H9 (cell line): Measurements from ENCODE around the gene SETBP1. TPM values are rescaled to one million over a fixed set of nuclear protein-coding genes. Genes with fewer than 3 reads are reported as not detected.

Experiments used
- DNase-seq: peaks from one replicate; pipeline ENCODE4 v3.0.0-alpha.2; 2017
- H2AFZ ChIP-seq: one replicate; pipeline ENCODE4 v1.6.1; 2013; ENCODE audit warnings: mild to moderate bottlenecking, low read length, control low read depth, moderate library complexity
- H2AK5ac ChIP-seq: 2 replicates; pipeline ENCODE4 v1.6.1; 2013; ENCODE audit warnings: low read length, control low read depth, mixed read lengths; ENCODE audit not compliant: insufficient read length
- H2BK120ac ChIP-seq: one replicate; pipeline ENCODE4 v1.6.1; 2013; ENCODE audit warnings: low read depth, mild to moderate bottlenecking, low read length, control low read depth, inconsistent platforms; ENCODE audit not compliant: poor library complexity, severe bottlenecking
- H2BK12ac ChIP-seq: 2 replicates; pipeline ENCODE4 v1.6.1; 2013; ENCODE audit warnings: low read length, control low read depth, mixed read lengths, low read depth; ENCODE audit not compliant: insufficient read length
- H2BK15ac ChIP-seq: 2 replicates; pipeline ENCODE4 v1.6.1; 2013; ENCODE audit warnings: low read depth, low read length, control low read depth
- H2BK20ac ChIP-seq: one replicate; pipeline ENCODE4 v1.6.1; 2013; ENCODE audit warnings: low read depth, mild to moderate bottlenecking, low read length, control low read depth, inconsistent platforms; ENCODE audit not compliant: poor library complexity, severe bottlenecking
- H2BK5ac ChIP-seq: 2 replicates; pipeline ENCODE4 v1.6.1; 2013; ENCODE audit warnings: low read length, control low read depth, mixed read lengths; ENCODE audit not compliant: insufficient read length
- H3K14ac ChIP-seq: 2 replicates; pipeline ENCODE4 v1.6.1; 2013; ENCODE audit warnings: low read length, control low read depth; ENCODE audit not compliant: insufficient read depth
- H3K18ac ChIP-seq: 2 replicates; pipeline ENCODE4 v1.6.1; 2013; ENCODE audit warnings: low read depth, mild to moderate bottlenecking, mixed read lengths, low read length, control low read depth; ENCODE audit not compliant: insufficient read length
- H3K23ac ChIP-seq: 2 replicates; pipeline ENCODE4 v1.6.1; 2013; ENCODE audit warnings: low read length, control low read depth, mixed read lengths, low read depth; ENCODE audit not compliant: insufficient read length
- H3K23me2 ChIP-seq: 2 replicates; pipeline ENCODE4 v1.6.1; 2013; ENCODE audit warnings: low read depth, mild to moderate bottlenecking, mixed read lengths, low read length, control low read depth; ENCODE audit not compliant: insufficient read length, poor library complexity, severe bottlenecking
- H3K27ac ChIP-seq: 2 replicates; pipeline ENCODE4 v1.5.1; 2013; ENCODE audit warnings: low read length, control low read depth, mixed read lengths, low read depth; ENCODE audit not compliant: insufficient read length
- H3K27me3 ChIP-seq: 2 replicates; pipeline ENCODE4 v1.6.1; 2013; ENCODE audit warnings: low read length, control low read depth, inconsistent platforms; ENCODE audit not compliant: insufficient read depth
- H3K4ac ChIP-seq: 2 replicates; pipeline ENCODE4 v1.6.1; 2013; ENCODE audit warnings: low read depth, mild to moderate bottlenecking, control low read depth, inconsistent platforms, low read length, moderate library complexity
- H3K4me1 ChIP-seq: 2 replicates; pipeline ENCODE4 v1.6.1; 2013; ENCODE audit warnings: low read length, control low read depth, inconsistent platforms; ENCODE audit not compliant: insufficient read depth
- H3K4me2 ChIP-seq: 2 replicates; pipeline ENCODE4 v1.6.1; 2013; ENCODE audit warnings: low read length, control low read depth, mixed read lengths; ENCODE audit not compliant: insufficient read length, insufficient read depth
- H3K56ac ChIP-seq: 2 replicates; pipeline ENCODE4 v1.6.1; 2013; ENCODE audit warnings: low read depth, mild to moderate bottlenecking, mixed read lengths, low read length, control low read depth; ENCODE audit not compliant: insufficient read length
- H3K79me1 ChIP-seq: 2 replicates; pipeline ENCODE4 v1.6.1; 2013; ENCODE audit warnings: low read depth, mild to moderate bottlenecking, moderate library complexity, low read length, control low read depth, inconsistent platforms; ENCODE audit not compliant: insufficient read depth, poor library complexity, severe bottlenecking
- H3K79me2 ChIP-seq: 2 replicates; pipeline ENCODE4 v1.6.1; 2013; ENCODE audit warnings: low read length, control low read depth, inconsistent platforms; ENCODE audit not compliant: insufficient read depth
- H3K9ac ChIP-seq: 2 replicates; pipeline ENCODE4 v1.6.1; 2013; ENCODE audit warnings: low read length, control low read depth, mixed read lengths; ENCODE audit not compliant: insufficient read length; ENCODE audit errors: extremely low read depth
- H3K9me3 ChIP-seq: one replicate; pipeline ENCODE4 v1.6.1; 2013; ENCODE audit warnings: low read depth, low read length, inconsistent platforms; ENCODE audit not compliant: control insufficient read depth
- H3T11ph ChIP-seq: one replicate; pipeline ENCODE4 v1.6.1; 2013; ENCODE audit warnings: mild to moderate bottlenecking, low read length, control low read depth, inconsistent platforms
- H4K20me1 ChIP-seq: one replicate; pipeline ENCODE4 v1.6.1; 2013; ENCODE audit not compliant: control insufficient read depth, insufficient read length, insufficient read depth
- H4K5ac ChIP-seq: 2 replicates; pipeline ENCODE4 v1.6.1; 2013; ENCODE audit warnings: low read depth, mild to moderate bottlenecking, mixed read lengths, low read length, control low read depth; ENCODE audit not compliant: insufficient read length
- H4K8ac ChIP-seq: replicated peaks from 2 replicates; pipeline ENCODE4 v1.6.1; 2013; ENCODE audit warnings: low read length, control low read depth, mixed read lengths, low read depth; ENCODE audit not compliant: insufficient read length
- H4K91ac ChIP-seq: 2 replicates; pipeline ENCODE4 v1.6.1; 2013; ENCODE audit warnings: low read depth, mild to moderate bottlenecking, moderate library complexity, mixed read lengths, low read length, control low read depth; ENCODE audit not compliant: insufficient read length
- H3K27ac Mint-ChIP-seq, 3 experiments: 2 replicates in 2 of 3; 3 replicates in 1 of 3; pipeline ENCODE4 v1.8.0; 2020 to 2021; ENCODE audit warnings: mixed read lengths in 3 of 3, mild to moderate bottlenecking in 1 of 3, moderate library complexity in 1 of 3
- H3K27me3 Mint-ChIP-seq: 2 replicates; pipeline ENCODE4 v1.8.0; 2021; ENCODE audit warnings: low read depth, mild to moderate bottlenecking, moderate library complexity, mixed read lengths
- H3K36me3 Mint-ChIP-seq, 3 experiments: 2 replicates in 2 of 3; 3 replicates in 1 of 3; pipeline ENCODE4 v1.8.0; 2020 to 2021; ENCODE audit warnings: low read depth in 3 of 3, mixed read lengths in 3 of 3; ENCODE audit not compliant: insufficient read depth in 1 of 3
- H3K4me1 Mint-ChIP-seq, 2 experiments: 2 replicates each; pipeline ENCODE4 v1.8.0; 2020; ENCODE audit warnings: mixed read lengths in 2 of 2
- H3K4me3 Mint-ChIP-seq, 2 experiments: 2 replicates in 1 of 2; 3 replicates in 1 of 2; pipeline ENCODE4 v1.8.0; 2020 to 2021; ENCODE audit warnings: mild to moderate bottlenecking in 2 of 2, mixed read lengths in 2 of 2, moderate library complexity in 1 of 2
- H3K9me3 Mint-ChIP-seq, 2 experiments: 2 replicates in 1 of 2; 3 replicates in 1 of 2; pipeline ENCODE4 v1.8.0; 2020; ENCODE audit warnings: mild to moderate bottlenecking in 2 of 2, mixed read lengths in 2 of 2, moderate library complexity in 1 of 2
- CTCF ChIP-seq: fragments of 200-600 bp; sonication (generic); conservative IDR thresholded peaks from 3 replicates; pipeline ENCODE4 v1.8.0; 2021; ENCODE audit warnings: antibody characterized with exemption, mild to moderate bottlenecking
- WGBS: extraction: QIAGEN DNeasy Blood & Tissue Kit; methylation state at CpG from one replicate; pipeline ENCODE4 v1.1.7; 2013; ENCODE audit warnings: missing lambda C conversion rate, low lambda C conversion rate, mixed read lengths; ENCODE audit not compliant: insufficient read length; ENCODE audit errors: extremely low coverage; 5-methylcytosine and 5-hydroxymethylcytosine counted together
- total RNA-seq: library from RNA; stranded (reverse); gene quantifications from 2 replicates; pipeline ENCODE4 v1.2.1, GENCODE V29; 2021

Gene SETBP1
- total RNA-seq, 1 experiment from 2014 or later: 4.6 TPM

DNA sequence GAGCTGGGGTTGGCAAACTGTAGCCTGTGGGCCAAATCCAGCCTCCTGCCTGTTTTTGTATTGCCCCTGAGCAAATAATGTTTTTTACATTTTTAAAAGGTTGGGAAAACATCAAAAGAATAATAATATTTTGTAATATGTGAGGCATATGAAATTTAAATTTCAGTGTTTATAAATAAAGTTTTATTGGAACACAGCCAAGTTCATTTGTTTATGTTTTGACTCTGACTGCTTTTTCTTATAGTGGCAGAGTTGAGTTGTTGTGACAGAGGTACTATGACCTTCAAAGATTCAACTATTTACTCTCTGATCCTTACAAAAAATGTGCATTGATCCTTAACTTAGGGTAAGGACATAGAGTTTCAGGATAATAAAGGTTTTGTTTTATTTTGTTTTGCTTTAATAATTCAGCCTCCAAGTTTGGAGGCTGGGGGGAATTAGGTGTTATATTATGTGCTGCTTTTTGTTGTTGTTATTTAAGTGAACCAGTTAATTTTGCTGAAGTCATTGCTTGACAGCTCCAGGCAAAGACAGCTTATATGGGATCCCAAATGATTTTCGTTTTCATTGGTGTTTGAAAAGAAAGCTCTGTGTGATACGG lies 24.5 kb downstream of the SETBP1 start:
- Histone ChIP-seq H3K4me1 (no peaks in the 10 kb centered on the region; the same call in 1 of the 2 replicates), H2BK12ac (no peak overlapping the region), H4K5ac (no peak overlapping the region), H3T11ph (no peak overlapping the region), H4K8ac (no peak overlapping the region), H2BK15ac (no peak overlapping the region), H3K14ac (no peak overlapping the region), H3K79me1 (no peaks in the 10 kb centered on the region), H4K91ac (no peak overlapping the region), H3K18ac (no peak overlapping the region), H2BK20ac (no peak overlapping the region), H3K79me2 (no peaks in the 10 kb centered on the region), H3K27ac (no peak overlapping the region), H4K20me1 (peaks cover 2% of the 10 kb centered on the region), H2BK120ac (no peak overlapping the region), H3K56ac (no peak overlapping the region), H2AK5ac (no peak overlapping the region), H3K9ac (no peak overlapping the region), H2BK5ac (no peak overlapping the region), H3K9me3 (no peaks in the 10 kb centered on the region), H3K27me3 (no peaks in the 10 kb centered on the region), H3K23me2 (no peaks in the 10 kb centered on the region), H3K23ac (no peak overlapping the region), H3K4ac (no peak overlapping the region), H2AFZ (no peak overlapping the region), H3K4me2 (no peak overlapping the region)
- Mint-ChIP-seq H3K36me3 (peaks cover 3 to 16% (median 5%) of the 10 kb centered on the region in 3 experiments; a peak in 5 of 7 replicates), H3K27ac (no peak overlapping the region), H3K27me3 (no peaks in the 10 kb centered on the region), H3K4me1 (peaks cover 45 to 46% of the 10 kb centered on the region in 2 experiments), H3K4me3 (no peak overlapping the region), H3K9me3 (no peaks in the 10 kb centered on the region)
- no peak for DNase-seq
- WGBS: no CpG with 5 or more reads among the region's 2 CpGs
- TF ChIP-seq CTCF: no peak
